LNCaP clone FGC (cell line): ENCODE measurements around the gene MS4A4A.

ENCODE experiments used
- DNase-seq: peaks from one replicate; pipeline ENCODE4 v3.0.0-alpha.2; 2011; ENCODE audit warnings: low read depth
- H3K4me3 ChIP-seq: 2 replicates; pipeline ENCODE4 v1.5.1; 2011; ENCODE audit warnings: mild to moderate bottlenecking, low read depth, low read length, control low read depth
- TF ChIP-seq, protein P1 (sequence below): IDR thresholded peaks from 2 replicates; pipeline ENCODE4 v1.5.1; 2012; ENCODE audit warnings: mild to moderate bottlenecking; ENCODE audit not compliant: control insufficient read depth, insufficient read depth; ENCODE audit errors: extremely low read depth

MS4A4A gene

GRCh38 chr11:60345489-60345888, 65.0 kb downstream of the MS4A4A start:
- no peak for DNase-seq
- TF ChIP-seq, protein P1, sequence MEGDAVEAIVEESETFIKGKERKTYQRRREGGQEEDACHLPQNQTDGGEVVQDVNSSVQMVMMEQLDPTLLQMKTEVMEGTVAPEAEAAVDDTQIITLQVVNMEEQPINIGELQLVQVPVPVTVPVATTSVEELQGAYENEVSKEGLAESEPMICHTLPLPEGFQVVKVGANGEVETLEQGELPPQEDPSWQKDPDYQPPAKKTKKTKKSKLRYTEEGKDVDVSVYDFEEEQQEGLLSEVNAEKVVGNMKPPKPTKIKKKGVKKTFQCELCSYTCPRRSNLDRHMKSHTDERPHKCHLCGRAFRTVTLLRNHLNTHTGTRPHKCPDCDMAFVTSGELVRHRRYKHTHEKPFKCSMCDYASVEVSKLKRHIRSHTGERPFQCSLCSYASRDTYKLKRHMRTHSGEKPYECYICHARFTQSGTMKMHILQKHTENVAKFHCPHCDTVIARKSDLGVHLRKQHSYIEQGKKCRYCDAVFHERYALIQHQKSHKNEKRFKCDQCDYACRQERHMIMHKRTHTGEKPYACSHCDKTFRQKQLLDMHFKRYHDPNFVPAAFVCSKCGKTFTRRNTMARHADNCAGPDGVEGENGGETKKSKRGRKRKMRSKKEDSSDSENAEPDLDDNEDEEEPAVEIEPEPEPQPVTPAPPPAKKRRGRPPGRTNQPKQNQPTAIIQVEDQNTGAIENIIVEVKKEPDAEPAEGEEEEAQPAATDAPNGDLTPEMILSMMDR = peak; percentile 36
- no peak overlapping the region for H3K4me3 ChIP-seq

GRCh38 chr11:60347084-60347797, 66.8 kb downstream of the MS4A4A start:
- H3K4me3 ChIP-seq = no peak overlapping the region
- TF ChIP-seq, protein P1 = no peak
- DNase-seq = no peak

GRCh38 chr11:60348116-60348515, 67.7 kb downstream of the MS4A4A start:
- TF ChIP-seq, protein P1 = peak; percentile 31; the same call in 1 of the 2 replicates
- DNase-seq = no peak
- H3K4me3 ChIP-seq = no peak overlapping the region

DNA sequence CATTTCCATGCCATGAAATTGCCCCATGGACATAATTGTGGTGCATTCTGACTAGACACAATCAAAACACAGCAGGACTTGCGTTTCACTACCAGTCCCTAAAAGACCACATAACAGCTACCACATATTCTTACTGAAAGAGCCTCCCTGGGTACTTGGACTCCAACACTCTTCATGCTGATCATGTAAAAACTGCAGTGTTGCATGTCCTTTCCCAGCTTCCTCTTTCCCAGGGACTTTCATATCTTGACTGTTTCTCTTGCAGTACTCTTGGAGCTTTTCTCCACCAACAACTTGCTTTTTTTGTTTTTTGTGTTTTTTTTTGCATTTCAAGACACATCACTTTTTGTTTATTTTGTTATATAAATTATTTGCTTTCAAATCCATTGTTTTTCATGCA, 69.5 kb downstream of the MS4A4A start:
- no peak overlapping the region for H3K4me3 ChIP-seq
- TF ChIP-seq, protein P1 = no peak
- DNase-seq = no peak

- TF ChIP-seq, protein P1 = no peak
- DNase-seq = no peak
- no peak overlapping the region for H3K4me3 ChIP-seq
Observed at GRCh38 chr11:60357771-60358170, 77.3 kb downstream of the MS4A4A start.
